Gastroesophageal sphincter (tissue), 4 donors: ENCODE data around the gene TUBB4B. TPM values are rescaled to one million over a fixed set of nuclear protein-coding genes. Genes with fewer than 3 reads are reported as not detected.
A peak's percentile ranks its signal among the peaks of the same experiment; 100 is the strongest.

ENCODE experiments used
- ATAC-seq: fragments of 150-250 bp; one replicate; pipeline ENCODE4 v1.9.1; 2016; ENCODE audit warnings: mild to moderate bottlenecking, moderate library complexity
- H3K27ac ChIP-seq, 4 donors: fragments of 200-600 bp; sonication (generic) in 3 of 4; 1 replicate in 3 of 4; 2 replicates in 1 of 4; pipeline ENCODE4 v1.5.1; 2016 to 2019
- H3K27me3 ChIP-seq: fragments of 200-600 bp; sonication (generic); one replicate; pipeline ENCODE4 v1.5.1; 2019
- H3K36me3 ChIP-seq, 2 donors: fragments of 200-600 bp; sonication (generic); one replicate each; pipeline ENCODE4 v1.5.1; 2019; ENCODE audit warnings: control low read depth in 1 of 2
- H3K4me1 ChIP-seq, 3 donors: fragments of 200-600 bp; sonication (generic); 1 replicate in 2 of 3; 2 replicates in 1 of 3; pipeline ENCODE4 v1.5.1; 2016 to 2019; ENCODE audit warnings: control low read depth in 2 of 3
- H3K4me3 ChIP-seq, 2 donors: fragments of 200-600 bp; sonication (generic); one replicate each; pipeline ENCODE4 v1.5.1; 2019; ENCODE audit warnings: mild to moderate bottlenecking in 1 of 2, moderate library complexity in 1 of 2
- H3K9me3 ChIP-seq, 3 donors: fragments of 200-600 bp; sonication (generic); one replicate each; pipeline ENCODE4 v1.5.1; 2017 to 2019; ENCODE audit warnings: control low read depth in 2 of 3
- CTCF ChIP-seq, 4 experiments: fragments of 200-600 bp in 2 of 4; fragments of 450-650 bp in 2 of 4; sonication (generic) in 1 of 4; IDR thresholded peaks; one replicate each; pipeline ENCODE4 v1.5.1; 2017 to 2019; ENCODE audit warnings: antibody characterized with exemption in 4 of 4, mild to moderate bottlenecking in 2 of 4, moderate library complexity in 2 of 4
- EP300 ChIP-seq: sonication (generic); formaldehyde crosslinking; IDR thresholded peaks from one replicate; pipeline ENCODE4 v1.6.1; 2017; ENCODE audit warnings: antibody characterized with exemption, mild to moderate bottlenecking
- POLR2A ChIP-seq, 2 donors: fragments of 450-650 bp; IDR thresholded peaks; one replicate each; pipeline ENCODE4 v1.6.1; 2017; ENCODE audit warnings: antibody characterized with exemption in 2 of 2, mild to moderate bottlenecking in 2 of 2, moderate library complexity in 1 of 2
- POLR2AphosphoS5 ChIP-seq: sonication (generic); formaldehyde crosslinking; IDR thresholded peaks from one replicate; pipeline ENCODE4 v1.6.1; 2017; ENCODE audit warnings: antibody characterized with exemption
- WGBS, 2 donors: methylation state at CpG; one replicate each; pipeline ENCODE4 v1.1.5; 2018; ENCODE audit warnings: low coverage in 1 of 2; 5-methylcytosine and 5-hydroxymethylcytosine counted together
- total RNA-seq, 4 donors: library from RNA; depleted of rRNA; stranded (reverse); fragments of >200 nt; gene quantifications; one replicate each; pipeline ENCODE4 v1.1.0, GENCODE V29; 2016

TUBB4B gene
- total RNA-seq, 4 donors from 2014 or later, result 220 to 488 (median 265) TPM

- WGBS, 2 donors, result 69 to 86% methylated on average over 3 of the region's 18 CpGs
- Histone ChIP-seq H3K27ac (no peak overlapping the region), H3K36me3 (no peaks in the 10 kb centered on the region), H3K4me3 (no peak overlapping the region), H3K4me1 (peaks cover 0 to 38% (median 14%) of the 10 kb centered on the region in 3 donors), H3K9me3 (no peaks in the 10 kb centered on the region), H3K27me3 (peaks cover 56% of the 10 kb centered on the region)
- no peak for ATAC-seq
- TF ChIP-seq CTCF (IDR thresholded peaks at IDR 0.05), result no peak
- no peak for TF ChIP-seq EP300
- TF ChIP-seq POLR2AphosphoS5, result no peak
- no peak for TF ChIP-seq POLR2A (IDR thresholded peaks at IDR 0.05)
Observed at GRCh38 chr9:137226338-137227053, 14.6 kb upstream of the TUBB4B start.

DNA sequence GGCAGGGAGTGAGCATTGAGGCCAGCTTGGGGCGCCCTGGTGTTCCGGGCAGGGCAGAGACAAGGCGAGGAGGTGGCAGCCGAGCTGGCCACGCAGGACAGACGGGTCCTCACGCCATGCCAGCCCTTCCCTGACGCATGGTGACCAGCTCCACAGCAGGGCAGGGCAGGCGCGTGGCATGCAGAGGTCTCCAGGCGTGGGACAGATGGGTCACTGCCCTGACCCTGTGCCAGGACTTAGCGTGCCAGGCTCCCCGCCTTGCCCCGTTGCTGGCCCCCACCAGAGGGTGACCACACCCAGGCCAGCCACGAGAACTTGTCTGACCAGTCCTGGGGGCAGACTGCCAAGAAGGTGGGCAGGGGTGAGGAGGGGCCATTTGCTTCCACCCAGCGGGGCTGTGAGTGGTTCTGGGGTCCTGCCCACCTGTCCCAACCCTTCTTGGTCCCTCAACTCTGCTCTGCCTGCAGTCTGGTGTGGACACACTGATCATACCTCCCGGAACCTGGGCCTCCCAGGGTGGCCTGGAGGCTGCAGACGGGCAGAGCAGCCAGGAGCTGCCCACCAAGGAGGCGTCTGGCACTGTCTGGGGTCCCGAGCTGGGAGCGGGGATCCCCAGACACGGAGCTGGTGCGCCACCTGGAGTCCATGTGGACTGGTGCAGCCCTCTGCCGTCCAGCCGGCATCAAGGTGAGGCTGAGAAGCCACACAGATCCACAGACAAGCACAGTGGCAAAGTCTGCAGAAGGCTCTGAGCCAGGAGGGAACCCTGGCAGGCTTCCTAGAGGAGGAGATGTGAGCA, 13.8 kb upstream of the TUBB4B start, which contains the start of gene RNF224:
Gene RNF224 (plus strand): TSS at position 449 of the 799 bp plus-strand sequence. CDS start 834 bp downstream, outside the sequence.
- peak in 3 of 4 experiments; percentile 84 to 91 (median 84) for TF ChIP-seq CTCF (IDR thresholded peaks at IDR 0.05)
- no peak for TF ChIP-seq EP300
- TF ChIP-seq POLR2A (IDR thresholded peaks at IDR 0.05), result no peak
- TF ChIP-seq POLR2AphosphoS5, result no peak
- ATAC-seq, result no peak
- Histone ChIP-seq H3K36me3 (no peaks in the 10 kb centered on the region), H3K27me3 (peaks cover 63% of the 10 kb centered on the region), H3K27ac (no peak within 1 kb of the TSS), H3K4me3 (no peak within 1 kb of the TSS), H3K4me1 (peaks cover 0 to 33% (median 11%) of the 10 kb centered on the region in 3 donors), H3K9me3 (no peaks in the 10 kb centered on the region)
- WGBS, 2 donors, result 80% methylated on average over 1 of the region's 25 CpGs; no CpG with 5 or more reads in 1 of the 2 donors

- Histone ChIP-seq H3K36me3 (no peaks in the 10 kb centered on the region), H3K27ac (no peak overlapping the region), H3K4me1 (peaks cover 0 to 26% (median 8%) of the 10 kb centered on the region in 3 donors), H3K4me3 (no peak overlapping the region), H3K9me3 (no peaks in the 10 kb centered on the region), H3K27me3 (peaks cover 70% of the 10 kb centered on the region)
- TF ChIP-seq POLR2A (IDR thresholded peaks at IDR 0.05) (no peak), CTCF (IDR thresholded peaks at IDR 0.05) (no peak), EP300 (no peak), POLR2AphosphoS5 (no peak)
- 10 to 20% methylated on average over 3 to 4 of the region's 18 CpGs for WGBS, 2 donors
- no peak for ATAC-seq
Observed at GRCh38 chr9:137227853-137228505, 13.1 kb upstream of the TUBB4B start.

DNA sequence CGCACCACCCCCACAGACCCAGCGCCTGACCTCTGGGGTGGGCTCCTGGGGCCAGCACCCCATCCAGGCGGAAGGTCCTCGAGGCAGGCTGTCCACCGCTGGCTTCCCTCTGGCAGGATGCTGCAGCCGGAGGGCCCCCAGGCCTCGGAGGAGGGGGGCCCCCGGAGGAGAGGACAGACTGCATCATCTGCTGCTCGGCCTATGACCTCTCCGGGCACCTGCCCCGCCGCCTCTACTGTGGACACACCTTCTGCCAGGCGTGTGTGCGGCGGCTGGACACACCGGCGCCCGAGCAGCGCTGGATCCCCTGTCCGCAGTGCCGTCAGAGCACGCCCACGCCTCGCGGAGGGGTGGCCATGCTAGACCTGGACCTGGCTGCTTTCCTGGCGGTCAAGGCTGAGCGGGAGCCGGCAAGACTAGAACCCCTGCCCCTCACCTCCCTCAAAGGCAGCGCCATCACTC, 12.6 kb upstream of the TUBB4B start:
- Histone ChIP-seq H3K27ac (no peak overlapping the region), H3K27me3 (peaks cover 76% of the 10 kb centered on the region), H3K36me3 (no peaks in the 10 kb centered on the region), H3K9me3 (no peaks in the 10 kb centered on the region), H3K4me1 (peaks cover 0 to 23% (median 8%) of the 10 kb centered on the region in 3 donors), H3K4me3 (no peak overlapping the region)
- no CpG with 5 or more reads among the region's 29 CpGs for WGBS, 2 donors
- no peak for TF ChIP-seq POLR2AphosphoS5
- no peak for TF ChIP-seq EP300
- no peak for TF ChIP-seq POLR2A (IDR thresholded peaks at IDR 0.05)
- no peak for TF ChIP-seq CTCF (IDR thresholded peaks at IDR 0.05)
- no peak for ATAC-seq
